Loucy (cell line): ENCODE data around the gene CYP1B1.

Source experiments
- CTCF ChIP-seq: fragments of 200-600 bp; sonication (generic); conservative IDR thresholded peaks from 2 replicates; pipeline ENCODE4 v1.5.1; 2014; ENCODE audit warnings: mild to moderate bottlenecking, antibody characterized with exemption, low read length
- EZH2phosphoT487 ChIP-seq: fragments of 200-600 bp; IDR thresholded peaks from 2 replicates; pipeline ENCODE4 v1.6.1; 2018; ENCODE audit warnings: antibody characterized with exemption, mild to moderate bottlenecking, moderate library complexity, borderline replicate concordance

- no peak for TF ChIP-seq CTCF
- TF ChIP-seq EZH2phosphoT487, result no peak
Observed at GRCh38 chr2:38056216-38056615, 19.7 kb downstream of the CYP1B1 start.
